ENCODE data around the gene OR10G3. TPM values are rescaled to one million over a fixed set of nuclear protein-coding genes. Genes with fewer than 3 reads are reported as not detected.

The OR10G3 gene
- total and polyA plus RNA-seq, 2 of the 13 experiments (the other 11 are each of a cell fraction or from before 2014, with no cell fraction given): not detected

DNA sequence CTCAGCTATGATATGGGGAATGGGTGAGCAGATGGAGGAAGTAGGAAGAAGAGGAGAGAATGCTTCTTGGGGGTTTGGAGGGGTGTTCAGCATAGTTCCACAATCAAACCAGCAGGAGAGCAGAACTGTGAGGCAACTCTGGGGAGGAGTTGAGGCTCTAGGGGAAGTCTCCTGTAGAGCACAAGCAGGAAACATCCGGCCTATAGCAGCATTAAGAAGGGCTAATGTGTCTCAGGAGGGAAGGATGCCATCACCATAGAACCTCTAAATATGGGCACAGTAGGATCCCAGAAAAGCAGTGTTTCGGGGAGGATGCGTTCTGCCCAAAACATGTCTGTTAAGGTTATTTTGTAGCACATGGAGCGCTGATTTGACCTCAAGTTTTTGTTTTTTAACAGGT is 45.3 kb downstream of the OR10G3 start:
- H3K4me2 ChIP-seq (ENCODE audit: low read depth, low read length): no peak overlapping the region
- ATAC-seq (no peak), FAIRE-seq (no peak), DNase-seq (ENCODE audit: low spot score) (no peak)
- no peak overlapping the region for H3K9ac ChIP-seq (ENCODE audit: insufficient read depth, low read depth, low read length)
- no peaks in the 10 kb centered on the region for H3K79me2 ChIP-seq (ENCODE audit: insufficient read depth, low read length)
- no peaks in the 10 kb centered on the region for H3K36me3 ChIP-seq (replicated peaks in 1 of 2; ENCODE audit: control insufficient read depth in 1 of 2, insufficient read depth in 2 of 2, low read length in 2 of 2)
- H3K9me3 ChIP-seq (ENCODE audit: low read length): peaks cover 9% of the 10 kb centered on the region
- in situ Hi-C loops (cut with HindIII; ENCODE audit: extremely low pct_ligation_motif_present, low pct_unique_long_range_greater_than_20kb): no loop called here
- ChIA-PET CTCF (ENCODE audit: low intra/inter-chr PET ratio, low total read pairs) (no interaction called here), POLR2A (interaction anchor here (4.6 kb wide), 1 partner anchor 8 kb away, joined by 26 read pairs; the partner anchor contains the start of gene SALL2)
- BruUV-seq (replicated peaks): no TSS peak
- no peak overlapping the region for H2AFZ ChIP-seq (ENCODE audit: low read length)
- no peak overlapping the region for H3K27ac ChIP-seq (ENCODE audit: extremely low read length, insufficient read depth, low read length)
- H3K27me3 ChIP-seq (ENCODE audit: control insufficient read depth in 1 of 2, insufficient read depth in 2 of 2, low read length in 2 of 2): peaks cover 1 to 26% of the 10 kb centered on the region in 2 experiments; a peak in 3 of 5 replicates
- peaks cover 38% of the 10 kb centered on the region for H3K4me1 ChIP-seq (ENCODE audit: insufficient read depth, low read length)
- H3K4me3 ChIP-seq (replicated peaks in 1 of 3; ENCODE audit: insufficient read depth in 1 of 3, low read depth in 2 of 3, low read length in 3 of 3): no peak overlapping the region
- no peak for TF ChIP-seq ZNF841 (CRISPR knock-in tag; IDR thresholded peaks at IDR 0.05; ENCODE audit: borderline replicate concordance)
- TF ChIP-seq ZNF556 (CRISPR knock-in tag; IDR thresholded peaks at IDR 0.05; ENCODE audit: borderline replicate concordance): peak; percentile 100
- TF ChIP-seq, protein P1, sequence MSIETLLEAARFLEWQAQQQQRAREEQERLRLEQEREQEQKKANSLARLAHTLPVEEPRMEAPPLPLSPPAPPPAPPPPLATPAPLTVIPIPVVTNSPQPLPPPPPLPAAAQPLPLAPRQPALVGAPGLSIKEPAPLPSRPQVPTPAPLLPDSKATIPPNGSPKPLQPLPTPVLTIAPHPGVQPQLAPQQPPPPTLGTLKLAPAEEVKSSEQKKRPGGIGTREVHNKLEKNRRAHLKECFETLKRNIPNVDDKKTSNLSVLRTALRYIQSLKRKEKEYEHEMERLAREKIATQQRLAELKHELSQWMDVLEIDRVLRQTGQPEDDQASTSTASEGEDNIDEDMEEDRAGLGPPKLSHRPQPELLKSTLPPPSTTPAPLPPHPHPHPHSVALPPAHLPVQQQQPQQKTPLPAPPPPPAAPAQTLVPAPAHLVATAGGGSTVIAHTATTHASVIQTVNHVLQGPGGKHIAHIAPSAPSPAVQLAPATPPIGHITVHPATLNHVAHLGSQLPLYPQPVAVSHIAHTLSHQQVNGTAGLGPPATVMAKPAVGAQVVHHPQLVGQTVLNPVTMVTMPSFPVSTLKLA (IDR thresholded peaks at IDR 0.05): 0 out of 2 replicates have a peak, but pooled peaks have one; percentile 43
- TF ChIP-seq, protein P2, sequence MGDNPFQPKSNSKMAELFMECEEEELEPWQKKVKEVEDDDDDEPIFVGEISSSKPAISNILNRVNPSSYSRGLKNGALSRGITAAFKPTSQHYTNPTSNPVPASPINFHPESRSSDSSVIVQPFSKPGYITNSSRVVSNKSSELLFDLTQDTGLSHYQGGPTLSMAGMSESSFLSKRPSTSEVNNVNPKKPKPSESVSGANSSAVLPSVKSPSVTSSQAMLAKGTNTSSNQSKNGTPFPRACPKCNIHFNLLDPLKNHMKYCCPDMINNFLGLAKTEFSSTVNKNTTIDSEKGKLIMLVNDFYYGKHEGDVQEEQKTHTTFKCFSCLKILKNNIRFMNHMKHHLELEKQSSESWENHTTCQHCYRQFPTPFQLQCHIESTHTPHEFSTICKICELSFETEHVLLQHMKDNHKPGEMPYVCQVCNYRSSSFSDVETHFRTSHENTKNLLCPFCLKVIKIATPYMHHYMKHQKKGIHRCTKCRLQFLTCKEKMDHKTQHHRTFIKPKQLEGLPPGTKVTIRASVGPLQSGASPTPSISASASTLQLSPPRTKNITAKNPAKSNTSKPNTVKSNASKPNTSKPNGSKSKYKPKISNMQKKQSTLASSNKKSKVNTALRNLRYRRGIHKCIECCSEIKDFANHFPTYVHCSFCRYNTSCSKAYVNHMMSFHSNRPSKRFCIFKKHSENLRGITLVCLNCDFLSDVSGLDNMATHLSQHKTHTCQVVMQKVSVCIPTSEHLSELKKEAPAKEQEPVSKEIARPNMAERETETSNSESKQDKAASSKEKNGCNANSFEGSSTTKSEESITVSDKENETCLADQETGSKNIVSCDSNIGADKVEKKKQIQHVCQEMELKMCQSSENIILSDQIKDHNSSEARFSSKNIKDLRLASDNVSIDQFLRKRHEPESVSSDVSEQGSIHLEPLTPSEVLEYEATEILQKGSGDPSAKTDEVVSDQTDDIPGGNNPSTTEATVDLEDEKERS (CRISPR knock-in tag; IDR thresholded peaks at IDR 0.05): 0 out of 2 replicates have a peak, but pooled peaks have one; percentile 52
- TF ChIP-seq MBD4 (IDR thresholded peaks at IDR 0.05; ENCODE audit: borderline replicate concordance, low read length): no peak
- no peaks in the 10 kb centered on the region for H4K20me1 ChIP-seq (ENCODE audit: insufficient read depth, low read length)
- WGBS (ENCODE audit: low lambda C conversion rate): 80% methylated on average over 4 of the region's 4 CpGs
- intact Hi-C loops (cut with micrococcal nuclease; ENCODE audit: unreplicated experiment): no loop called here

Data from HepG2 (cell line).